Islet precursor cell (in vitro differentiated cells): ENCODE measurements around the gene RANBP9.

Source experiments
- DNase-seq: peaks from one replicate; pipeline ENCODE4 v3.0.0-alpha.2; 2018

RANBP9 gene

GRCh38 chr6:13677878-13678254, 33.8 kb downstream of the RANBP9 start:
- no peak for DNase-seq

DNA sequence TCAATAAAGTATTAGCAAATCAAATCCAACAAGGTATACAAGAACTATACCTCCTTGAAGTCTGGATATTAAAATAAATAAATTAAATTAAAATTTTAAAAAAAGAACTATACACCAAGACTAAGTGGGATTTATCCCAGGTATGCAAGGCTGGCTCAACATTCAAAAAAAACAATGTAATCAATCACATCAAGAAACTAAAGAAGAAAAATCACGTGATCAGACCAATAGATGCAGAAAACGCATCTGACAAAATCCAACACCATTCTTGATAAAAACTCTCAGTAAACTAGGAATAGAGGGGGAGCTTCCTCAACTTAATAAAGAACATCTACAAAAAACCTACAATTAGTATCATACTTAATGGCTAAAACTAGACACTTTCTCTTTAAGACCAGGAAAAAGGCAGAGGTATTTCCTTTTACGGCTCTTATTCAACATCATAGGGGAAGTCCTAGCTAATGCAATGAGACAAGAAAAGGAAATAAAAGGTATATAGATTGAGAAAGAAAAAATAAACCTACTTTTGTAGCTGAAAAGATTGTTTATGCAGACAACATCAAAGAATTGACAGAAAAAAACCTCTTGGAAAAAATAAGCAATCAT, 35.0 kb downstream of the RANBP9 start:
- DNase-seq, result no peak

- no peak for DNase-seq
These were observed 37.0 kb downstream of the RANBP9 start for GRCh38 chr6:13674533-13675190.

GRCh38 chr6:13673825-13674444, 37.7 kb downstream of the RANBP9 start:
- DNase-seq, result no peak

GRCh38 chr6:13673368-13673767, 38.3 kb downstream of the RANBP9 start:
- DNase-seq, result no peak

GRCh38 chr6:13672904-13673303, 38.7 kb downstream of the RANBP9 start:
- DNase-seq, result no peak

DNA sequence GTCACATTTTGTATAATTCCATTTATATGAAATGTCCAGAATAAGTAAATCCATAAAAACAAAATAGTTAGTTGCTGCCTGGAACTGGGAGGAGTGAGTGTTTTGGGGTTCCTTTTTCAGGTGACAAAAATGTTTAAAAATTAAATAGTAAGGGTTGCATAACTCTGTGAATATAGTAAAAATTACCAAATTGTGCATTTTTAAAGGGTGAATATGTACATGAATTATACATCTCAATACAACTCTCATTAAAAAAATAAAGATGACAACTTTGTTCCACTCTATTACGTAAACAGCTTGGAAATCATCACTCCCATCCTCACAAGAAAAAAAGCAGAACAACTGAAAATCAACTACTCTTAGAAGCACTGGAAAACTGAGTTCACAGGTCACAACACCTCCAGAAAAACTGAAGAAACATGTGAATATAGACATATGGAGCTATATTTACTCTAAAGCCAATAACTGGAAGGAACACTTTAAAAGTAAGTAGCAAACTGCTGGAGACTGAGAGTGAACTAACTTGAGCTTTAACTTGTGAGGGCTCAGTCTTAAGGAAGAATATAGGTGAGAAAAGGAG, 40.0 kb downstream of the RANBP9 start:
- no peak for DNase-seq

DNA sequence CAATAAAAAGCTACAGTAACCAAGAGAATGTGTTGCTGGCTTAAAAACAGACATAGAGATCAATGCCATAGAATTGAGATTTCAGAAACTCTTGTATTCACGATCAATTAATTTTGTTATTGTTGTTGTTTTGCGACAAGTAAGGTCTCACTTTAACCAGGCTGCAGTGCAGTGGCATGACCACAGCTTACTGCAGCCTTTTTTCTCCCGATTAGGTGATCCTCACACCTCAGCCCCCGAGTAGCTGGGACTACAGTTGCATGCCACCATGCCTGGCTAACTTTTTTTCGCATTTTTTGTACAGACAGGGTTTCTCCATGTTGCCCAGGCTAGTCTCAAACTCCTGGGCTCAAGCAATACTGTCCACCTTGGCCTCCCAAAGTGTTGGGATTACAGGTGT, 42.2 kb downstream of the RANBP9 start:
- no peak for DNase-seq

DNA sequence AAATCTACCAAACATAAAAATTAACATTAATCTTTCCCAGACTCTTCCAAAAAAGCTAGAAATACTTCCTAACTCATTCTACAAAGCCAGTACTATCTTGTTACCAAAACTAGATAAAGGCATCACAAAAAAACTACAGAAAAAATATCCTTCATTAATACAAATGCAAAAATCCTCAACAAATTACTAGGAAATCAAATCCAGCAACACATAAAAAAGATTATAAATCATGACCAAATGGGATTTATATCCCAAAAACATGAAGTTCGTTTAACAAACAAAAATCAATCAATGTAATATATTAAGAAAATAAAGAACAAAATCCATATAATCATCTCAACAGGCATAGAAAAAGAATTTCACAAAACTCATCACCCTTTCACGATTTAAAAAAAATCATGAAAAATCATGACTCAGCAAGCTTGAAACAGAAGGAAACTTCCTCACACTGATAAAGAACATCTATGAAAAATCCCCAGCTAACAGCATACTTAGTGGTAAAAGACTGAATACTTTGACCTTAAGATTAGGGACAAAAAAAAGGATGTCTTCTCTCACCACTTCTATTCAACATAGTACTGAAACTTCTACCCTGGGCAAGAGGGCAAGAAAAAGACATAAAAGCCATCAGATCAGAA, 43.2 kb downstream of the RANBP9 start:
- DNase-seq, result no peak

DNA sequence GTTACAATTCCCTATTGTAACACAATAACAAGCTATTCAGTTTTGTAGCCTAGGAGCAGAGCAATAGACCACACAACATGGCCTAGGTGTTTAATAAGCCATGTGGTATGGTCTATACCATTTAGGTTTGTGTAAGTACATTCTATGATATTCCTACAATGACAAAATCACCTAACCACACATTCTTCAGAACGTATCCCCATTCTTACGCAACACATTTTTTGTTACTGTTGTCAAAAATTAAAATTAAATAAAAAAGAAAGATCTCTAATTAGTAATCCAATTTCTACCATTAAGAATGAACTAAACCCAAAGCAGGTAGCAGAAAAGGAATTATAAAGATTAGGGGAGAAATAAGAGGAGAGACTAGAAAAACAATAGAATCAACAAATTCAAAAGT, 44.0 kb downstream of the RANBP9 start:
- no peak for DNase-seq

DNA sequence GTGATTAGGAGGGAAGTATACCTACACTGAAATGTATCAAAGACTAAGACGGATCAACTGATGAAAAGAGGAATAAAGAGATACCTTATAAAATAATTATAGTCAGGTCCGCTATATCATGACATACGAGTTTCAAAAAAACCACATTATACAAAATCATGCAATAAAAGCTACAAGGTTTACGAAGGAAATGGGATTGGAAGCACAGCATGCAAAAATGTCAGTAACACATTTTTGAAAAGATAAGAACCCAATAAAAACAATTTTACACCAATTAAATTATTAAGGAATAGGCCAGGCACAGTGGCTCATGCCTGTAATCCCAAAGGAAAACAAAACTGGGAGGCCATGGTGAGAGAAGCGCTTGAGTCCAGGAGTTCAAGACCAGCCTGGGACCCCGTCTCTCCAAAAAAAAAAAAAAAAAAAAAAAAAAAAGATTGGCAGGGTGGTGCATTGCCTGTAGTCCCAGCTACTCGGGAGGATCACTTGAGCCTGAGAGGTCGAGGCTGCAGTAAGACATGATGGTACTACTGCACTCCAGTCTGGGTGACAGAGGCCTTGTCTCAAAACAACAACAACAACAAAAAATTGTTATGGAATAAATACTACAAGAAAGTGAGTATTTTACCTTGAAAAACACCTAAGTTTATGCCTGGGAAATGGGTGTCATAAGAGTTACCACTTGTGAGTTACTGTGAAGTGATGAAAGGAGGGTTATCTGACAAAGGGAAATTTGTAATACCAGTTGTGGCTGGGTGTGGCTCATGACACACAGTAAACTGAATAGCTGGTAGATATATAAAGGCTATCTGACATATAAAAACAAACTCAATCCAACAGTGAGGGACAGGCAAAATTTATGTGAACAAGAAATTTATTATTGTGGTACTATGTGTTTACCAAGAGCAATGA, 45.2 kb downstream of the RANBP9 start:
- DNase-seq, result no peak

DNA sequence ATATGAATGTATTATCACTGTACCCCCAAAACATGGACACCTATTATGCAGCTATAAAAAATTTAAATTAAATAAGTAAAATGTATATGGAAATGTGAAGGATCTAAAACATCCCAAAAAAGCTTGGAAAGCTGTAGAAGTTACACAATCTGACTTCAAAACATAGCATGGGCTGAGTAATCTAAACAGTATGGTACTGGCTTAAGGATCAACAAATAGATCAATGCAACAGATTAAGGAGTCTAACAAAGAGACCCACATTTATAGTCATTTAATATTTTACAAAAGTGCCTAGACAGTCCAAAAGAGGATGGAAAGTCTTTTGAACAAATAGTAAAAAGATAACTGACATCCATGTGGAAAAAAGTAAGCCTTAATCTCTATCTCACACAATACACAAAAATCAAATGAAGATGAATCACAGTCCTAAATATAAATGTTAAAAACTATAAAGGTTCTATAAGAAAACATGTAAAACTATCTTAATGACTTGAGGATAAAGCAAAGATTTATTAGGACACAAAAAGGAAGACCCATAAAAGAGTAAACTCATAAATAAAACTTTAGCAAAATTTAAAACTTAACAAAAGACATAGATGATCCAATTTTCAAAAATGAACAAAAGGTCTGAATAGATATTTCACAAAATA, 46.8 kb downstream of the RANBP9 start:
- no peak for DNase-seq

DNA sequence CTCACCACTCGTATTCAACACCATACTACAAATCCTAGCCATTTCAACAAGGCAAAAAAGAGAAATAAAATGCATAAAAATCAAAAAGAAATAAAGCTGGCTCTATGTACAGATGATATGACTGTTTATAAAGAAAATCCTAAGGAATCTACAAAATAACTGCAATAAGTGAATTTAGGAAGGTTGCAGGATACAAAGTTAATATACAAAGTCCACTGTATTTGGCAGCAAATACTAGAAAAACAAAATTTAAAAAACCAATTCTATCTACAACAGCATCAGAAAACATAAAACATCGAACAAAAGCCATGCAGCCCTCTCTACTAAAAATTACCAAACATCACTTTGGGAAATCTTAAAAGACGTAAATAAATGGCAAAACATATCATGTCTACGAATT, 47.6 kb downstream of the RANBP9 start:
- DNase-seq, result no peak

- no peak for DNase-seq
These were observed 48.8 kb downstream of the RANBP9 start for GRCh38 chr6:13662651-13663334.

- DNase-seq, result no peak
These were observed 50.0 kb downstream of the RANBP9 start for GRCh38 chr6:13661647-13662046.

GRCh38 chr6:13660893-13661292, 50.7 kb downstream of the RANBP9 start:
- no peak for DNase-seq

GRCh38 chr6:13660273-13660672, 51.4 kb downstream of the RANBP9 start:
- no peak for DNase-seq

DNA sequence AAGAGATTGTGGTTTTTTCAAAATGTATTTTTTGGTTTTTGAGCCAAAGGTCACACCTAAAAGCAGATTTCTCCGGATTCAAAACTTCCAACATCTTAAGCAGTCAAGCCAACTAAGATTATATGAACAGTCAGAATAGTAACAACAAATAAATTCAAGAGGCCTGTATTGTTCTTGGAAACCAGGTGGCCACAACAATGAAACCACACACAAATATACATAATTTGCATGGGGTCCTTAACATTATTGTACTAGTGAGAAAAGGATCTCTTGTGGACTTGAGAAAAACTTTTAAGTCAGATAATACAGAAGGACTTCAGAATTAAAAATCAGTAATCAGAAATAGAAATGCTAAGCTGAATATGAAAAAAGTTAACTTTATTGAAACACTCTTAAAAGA, 55.9 kb downstream of the RANBP9 start:
- DNase-seq, result no peak

DNA sequence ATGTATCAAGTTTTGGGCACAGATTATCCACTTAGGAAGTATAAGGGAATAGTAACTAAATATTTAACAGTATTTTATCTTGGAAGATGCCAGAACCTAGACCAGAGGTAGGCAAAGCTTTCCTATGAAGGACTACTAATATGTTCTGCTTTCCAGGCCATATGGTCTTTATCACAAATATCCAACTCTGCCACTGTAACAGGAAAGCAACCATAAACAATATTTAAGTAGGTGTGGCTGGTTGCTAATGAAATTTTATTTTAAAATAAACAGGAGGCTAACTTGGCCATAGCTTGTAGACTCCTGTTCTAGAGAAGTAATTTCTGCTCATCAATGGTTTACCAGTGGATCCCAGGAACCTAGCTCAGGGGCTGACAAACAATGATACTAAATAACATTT, 57.1 kb downstream of the RANBP9 start:
- DNase-seq, result no peak

DNA sequence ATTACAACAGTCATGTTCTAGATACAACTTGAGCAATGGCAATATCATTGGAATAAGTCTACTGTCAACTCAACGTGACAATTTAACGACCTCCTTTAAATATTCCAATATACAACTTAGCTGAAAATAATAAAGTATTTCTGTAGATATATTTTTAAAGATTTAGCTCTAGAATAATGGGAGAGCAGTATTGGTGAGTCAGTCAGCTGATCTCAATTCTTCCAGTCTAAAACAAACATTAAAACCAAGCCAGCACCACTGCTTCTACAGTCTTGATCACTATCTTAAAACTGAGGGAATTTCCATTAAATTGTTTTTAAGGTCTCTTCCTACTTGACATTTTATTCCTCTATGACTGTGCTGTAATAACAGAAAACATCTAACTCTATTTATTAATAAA, 58.3 kb downstream of the RANBP9 start:
- no peak for DNase-seq

DNA sequence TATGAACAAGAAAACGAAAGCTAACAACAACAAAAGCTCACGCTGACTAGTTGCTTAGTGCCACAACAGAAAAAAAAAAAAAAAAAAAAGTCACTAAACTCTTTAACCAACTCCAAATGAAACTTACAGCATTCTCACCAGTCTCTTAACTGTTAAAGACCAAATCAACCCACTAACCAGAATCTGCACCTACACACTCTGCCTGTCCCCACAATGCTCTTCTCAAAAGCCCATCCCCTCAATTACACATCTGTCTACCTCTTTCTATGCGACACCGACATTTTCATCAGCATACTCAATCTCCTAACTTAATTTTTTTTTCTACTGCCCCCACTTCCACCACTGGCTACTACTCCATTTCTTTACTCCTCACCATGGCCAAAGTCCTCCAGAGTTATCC, 62.2 kb downstream of the RANBP9 start:
- no peak for DNase-seq

DNA sequence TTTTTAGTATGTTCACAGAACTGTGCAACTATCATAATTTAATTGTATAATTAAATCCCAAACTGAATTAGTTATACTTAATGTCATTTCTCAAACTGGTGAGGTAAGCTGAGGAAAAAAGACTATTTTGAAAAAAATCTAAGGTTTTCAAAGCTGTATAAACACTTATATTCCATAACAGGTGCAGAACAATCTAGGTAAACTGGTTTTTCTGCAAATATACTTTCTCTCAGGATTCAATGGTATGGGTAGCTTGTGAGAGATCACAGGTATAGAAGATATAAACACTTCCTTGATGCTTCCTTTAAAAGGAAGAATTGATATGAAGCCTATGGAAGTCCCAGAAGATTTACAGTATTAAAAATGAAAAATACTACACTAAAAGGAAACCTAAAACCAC, 62.8 kb downstream of the RANBP9 start:
- DNase-seq, result no peak
